Hindlimb muscle (tissue), 1 donor: ENCODE results near the gene GPBP1. TPM values are rescaled to one million over a fixed set of nuclear protein-coding genes. Genes with fewer than 3 reads are reported as not detected.
"Not testable (repeated sequence)": the region's sequence is repeated elsewhere in the genome, so short reads cannot be mapped to it uniquely, and the experiment has no call there.

Experiments used
- DNase-seq: peaks from one replicate; pipeline ENCODE4 v3.0.0-alpha.2; 2013
- polyA plus RNA-seq: library from polyadenylated mRNA; unstranded; fragments of 120-200 nt; gene quantifications from one replicate; pipeline ENCODE4 v1.2.1, GENCODE V29; 2013; ENCODE audit not compliant: insufficient read length

Gene GPBP1
- polyA plus RNA-seq, 1 donor = 78.6 TPM

DNA sequence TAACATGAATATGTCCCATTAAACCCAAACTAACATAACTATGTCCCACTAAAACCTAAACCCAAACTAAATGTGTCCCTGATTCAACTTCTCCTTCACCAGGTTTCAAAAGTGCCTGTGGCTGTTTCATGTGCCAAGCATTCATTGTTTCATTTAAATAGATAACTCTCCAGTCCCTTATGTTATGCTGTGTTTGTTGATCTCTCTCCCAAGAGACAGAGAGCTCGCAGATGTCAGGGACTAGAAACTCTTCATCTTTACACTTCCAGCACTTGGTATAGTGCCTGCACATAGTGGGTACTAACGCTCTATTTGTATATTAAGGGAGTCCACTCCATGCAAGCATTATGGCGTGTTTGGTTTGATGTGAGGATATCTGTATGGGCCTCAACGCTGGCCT lies 118.0 kb downstream of the GPBP1 start:
- DNase-seq = no peak

DNA sequence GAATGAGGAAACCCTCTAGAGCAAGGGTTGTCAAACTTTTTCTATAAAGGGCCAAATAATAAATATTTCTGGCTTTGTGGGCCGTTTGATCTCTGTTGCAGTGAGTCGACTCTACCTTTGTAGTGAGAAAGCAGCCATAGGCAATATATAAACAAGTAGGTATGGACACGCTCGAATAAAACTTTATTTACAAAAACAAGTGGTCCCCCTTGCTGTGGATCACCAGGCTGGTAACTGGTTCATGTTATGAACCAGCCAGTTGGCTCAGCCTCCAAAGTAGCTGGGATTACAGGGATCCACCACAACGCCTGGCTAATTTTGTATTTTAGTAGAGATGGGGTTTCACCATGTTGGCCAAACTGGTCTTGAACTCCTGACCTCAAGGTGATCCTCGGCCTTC lies 118.5 kb downstream of the GPBP1 start:
- DNase-seq = no peak

- peak; percentile 84 for DNase-seq
Observed at GRCh38 chr5:57298295-57298984, 124.6 kb downstream of the GPBP1 start.

DNA sequence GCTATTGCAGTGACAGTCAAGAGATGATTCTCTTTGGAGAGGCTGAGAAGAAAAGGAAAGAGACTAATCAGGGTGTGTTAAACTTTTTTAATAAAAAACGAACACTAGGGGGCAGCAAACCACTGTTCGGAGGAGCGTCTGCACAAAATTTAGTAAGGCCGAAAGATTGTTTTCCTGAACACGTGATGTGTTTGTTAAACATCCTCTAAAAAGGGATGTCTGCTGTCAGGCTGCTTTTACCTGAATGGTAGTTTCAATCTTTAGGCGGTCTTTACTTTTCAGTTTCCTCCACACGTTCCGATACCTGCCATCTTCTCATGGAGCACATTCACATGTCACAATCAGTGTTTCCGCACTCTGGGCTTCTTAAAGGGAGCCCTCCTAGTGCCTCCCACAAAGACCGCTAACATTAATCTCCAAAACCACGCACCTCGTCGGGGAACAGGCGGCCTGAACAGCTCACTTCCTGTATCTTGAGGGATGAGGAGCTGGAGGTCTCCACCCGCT lies 125.2 kb downstream of the GPBP1 start:
- DNase-seq = peak; percentile 69

- DNase-seq = no peak
Observed at GRCh38 chr5:57299986-57300385, 126.1 kb downstream of the GPBP1 start.

DNA sequence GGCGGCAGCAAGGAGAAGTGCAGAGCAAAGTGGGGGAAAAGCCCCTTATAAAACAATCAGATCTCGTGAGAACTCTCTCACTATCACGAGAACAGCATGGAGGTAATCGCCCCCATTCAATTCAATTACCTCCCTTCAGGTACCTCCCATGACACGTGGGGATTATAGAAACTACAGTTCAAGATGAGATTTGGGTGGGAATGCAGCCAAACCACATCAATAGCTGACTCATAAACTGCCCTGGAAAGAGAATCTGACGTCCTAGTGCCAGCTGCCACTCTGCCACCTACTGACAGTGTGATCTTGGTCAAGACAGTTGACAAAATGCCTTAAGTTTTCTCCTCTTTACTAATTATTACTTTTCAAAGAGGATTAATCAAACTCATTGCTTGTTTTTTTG lies 128.3 kb downstream of the GPBP1 start:
- DNase-seq = no peak

DNA sequence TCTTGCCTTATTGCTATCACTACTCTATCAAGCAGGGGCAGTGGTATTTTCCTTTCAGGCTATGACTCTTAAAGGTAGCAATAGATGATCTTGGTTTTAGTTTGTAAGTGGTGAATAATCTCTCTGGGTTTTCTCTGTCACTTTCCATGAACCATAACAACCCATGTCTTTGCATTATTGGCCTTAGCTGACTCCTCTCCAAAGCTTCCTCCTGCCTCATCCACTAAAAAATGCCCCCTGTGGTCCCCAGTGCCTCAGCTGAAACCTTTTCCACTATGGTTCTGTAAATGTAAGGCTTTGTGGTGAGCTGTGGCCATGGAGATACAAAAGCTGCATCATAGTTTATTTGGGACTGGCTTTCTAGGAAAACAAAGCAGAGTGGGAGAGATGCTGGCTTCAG lies 128.8 kb downstream of the GPBP1 start:
- no peak for DNase-seq

- DNase-seq = no peak
Observed at GRCh38 chr5:57303985-57304384, 130.1 kb downstream of the GPBP1 start.

DNA sequence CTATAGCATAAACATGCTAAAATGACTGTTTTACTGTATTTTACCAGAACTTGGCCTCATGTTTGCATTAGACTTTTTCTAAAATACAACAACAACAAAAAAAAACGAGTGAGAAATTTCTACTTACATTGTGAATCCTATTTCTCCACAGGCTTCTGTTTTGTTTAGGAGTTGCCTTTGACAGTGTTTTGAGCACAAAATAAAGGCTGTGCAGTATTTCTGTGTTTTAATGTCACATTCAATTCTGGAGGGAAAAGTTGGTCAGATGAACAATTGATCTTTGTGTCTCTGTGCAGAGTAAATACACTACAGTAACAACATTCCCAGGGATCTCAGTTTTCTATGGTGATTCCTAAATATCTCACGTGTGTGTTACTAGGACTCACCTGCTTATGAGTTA lies 131.1 kb downstream of the GPBP1 start:
- no peak for DNase-seq

DNA sequence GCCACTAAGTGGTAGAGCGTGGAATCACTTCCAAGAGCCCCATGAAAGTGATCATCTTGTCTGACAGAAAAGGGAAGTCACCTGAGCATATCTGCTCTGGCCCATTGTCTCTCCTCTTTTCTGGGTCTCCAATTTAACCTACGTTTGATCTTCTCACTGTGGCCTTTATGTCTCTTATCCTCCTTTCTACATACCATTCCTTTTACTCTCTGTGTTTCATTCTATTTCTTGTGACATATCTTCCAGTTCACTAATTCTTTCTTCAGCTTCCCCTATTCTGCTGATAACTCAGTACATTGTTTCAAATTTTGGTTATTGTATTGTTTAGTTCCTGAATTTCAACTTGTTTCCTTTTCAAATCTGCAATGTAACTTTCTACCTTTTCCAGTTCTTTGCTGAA lies 132.5 kb downstream of the GPBP1 start:
- DNase-seq = no peak

DNA sequence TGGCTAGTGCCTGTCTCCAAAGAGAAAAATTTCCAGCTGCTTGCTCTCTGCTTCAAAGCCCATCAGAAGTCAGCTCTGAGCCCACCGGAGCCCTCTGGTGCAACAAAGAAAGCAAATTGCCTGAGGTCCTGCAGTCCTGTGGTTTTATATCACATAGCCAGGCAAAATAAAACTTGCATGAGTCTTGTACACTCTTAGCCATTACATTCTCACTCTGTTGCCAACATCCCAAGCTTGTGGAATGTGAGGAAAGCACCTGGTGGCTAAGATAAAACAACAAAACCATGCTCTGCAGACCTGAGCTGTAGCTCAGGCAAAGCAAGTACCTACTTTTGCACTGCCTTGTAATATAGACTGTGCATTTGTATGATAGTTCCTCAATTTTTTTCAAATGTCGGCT lies 133.7 kb downstream of the GPBP1 start:
- no peak for DNase-seq

DNA sequence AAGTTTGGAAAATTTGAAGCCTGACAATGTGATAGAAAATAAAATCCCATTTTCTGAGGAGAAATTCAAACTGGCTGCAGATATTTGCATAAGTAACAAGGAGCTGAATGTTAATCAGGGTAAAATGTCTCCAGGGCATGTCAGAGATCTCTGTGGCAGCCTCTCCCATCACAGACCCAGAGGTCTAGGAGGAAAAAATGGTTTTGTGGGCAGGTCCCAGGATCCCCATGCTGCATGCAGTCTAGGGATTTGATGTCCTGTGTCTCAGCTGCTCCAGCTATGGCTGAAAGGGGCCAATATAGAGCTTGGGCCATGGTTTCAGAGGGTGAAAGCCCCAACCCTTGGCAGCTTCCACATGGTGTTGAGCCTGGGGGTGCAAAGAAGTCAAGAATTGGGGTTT lies 135.2 kb downstream of the GPBP1 start:
- DNase-seq = not testable (repeated sequence)

DNA sequence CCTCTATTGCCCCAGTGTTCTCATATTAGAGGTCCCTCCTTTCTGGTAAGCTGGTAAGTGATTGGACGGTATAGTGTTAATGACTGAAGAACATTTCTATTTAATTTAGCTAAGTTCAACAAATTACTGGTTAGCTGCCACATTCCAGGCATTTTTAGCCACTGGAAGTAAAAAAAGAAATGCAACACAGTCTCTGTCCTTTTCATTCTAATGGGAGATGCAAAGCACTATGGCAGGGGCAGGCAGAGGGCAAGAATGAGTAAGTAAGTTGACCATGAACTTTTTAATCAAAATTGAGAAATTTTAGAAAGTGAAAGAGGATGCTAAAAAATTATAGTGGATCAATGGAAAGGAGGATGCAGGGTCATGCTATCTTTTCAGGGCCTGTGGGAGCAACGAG lies 137.4 kb downstream of the GPBP1 start:
- no peak for DNase-seq

DNA sequence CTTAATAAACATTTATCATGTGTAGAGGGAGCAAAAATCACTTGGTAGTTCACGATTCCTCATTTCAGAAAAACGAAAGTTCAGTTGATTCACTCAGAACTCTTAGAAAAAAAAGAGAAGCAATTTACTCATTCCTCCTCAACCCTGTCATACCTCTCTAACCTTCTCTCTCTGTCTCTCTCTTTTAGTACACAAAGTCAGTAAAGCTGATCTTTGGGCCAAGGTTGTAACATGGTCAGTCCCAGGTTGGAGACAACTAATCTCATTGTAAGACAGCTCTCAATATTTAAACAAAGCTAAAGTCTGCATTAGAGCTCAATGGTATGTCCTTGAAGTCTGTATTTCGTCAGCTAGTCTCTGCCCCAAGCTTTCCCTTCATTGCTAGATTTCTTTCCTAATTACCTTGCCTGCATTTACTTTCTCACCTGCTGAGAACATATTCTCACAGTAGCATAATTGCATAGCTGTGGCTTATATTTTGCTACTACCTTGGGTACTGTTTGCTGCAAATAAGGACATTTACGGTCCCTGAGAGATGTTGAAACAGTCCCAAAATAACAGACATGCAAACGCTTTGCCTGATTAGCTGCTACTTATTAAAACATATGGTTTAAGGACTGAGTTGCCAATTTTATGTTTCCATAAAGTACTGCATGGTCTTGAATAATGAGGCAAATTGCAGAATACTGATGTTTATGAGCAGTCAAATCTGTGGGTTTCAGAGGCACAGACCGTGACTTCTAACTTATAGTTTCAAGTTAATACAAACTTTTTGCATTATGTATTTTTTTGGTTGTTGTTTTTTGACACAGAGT lies 138.3 kb downstream of the GPBP1 start:
- no peak for DNase-seq

DNA sequence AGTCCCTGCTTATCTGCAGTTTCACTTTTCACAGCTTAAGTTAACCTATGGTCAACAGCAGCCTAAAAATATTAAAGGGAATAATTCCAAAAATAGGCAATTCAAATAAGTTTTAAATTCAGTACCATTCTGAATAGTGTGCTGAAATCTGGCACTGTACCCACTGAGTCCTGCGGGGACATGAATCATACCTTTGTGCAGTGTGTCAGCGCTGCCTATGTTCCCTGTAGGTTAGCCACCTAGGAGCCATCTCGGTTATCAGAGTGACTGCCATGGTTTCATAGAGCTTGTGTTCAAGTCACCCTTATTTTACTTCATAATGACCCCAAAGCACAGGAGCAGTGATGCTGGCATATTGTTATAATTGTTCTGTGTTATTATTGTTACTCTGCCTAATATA lies 139.9 kb downstream of the GPBP1 start:
- no peak for DNase-seq

Other genes with a start within 250 kb of the GPBP1 start
- 17.3 TPM for gene MIER3, start 221.9 kb upstream of the GPBP1 start, polyA plus RNA-seq